Chondrocyte (in vitro differentiated cells): Measurements from ENCODE around the gene ESR2. TPM values are rescaled to one million over a fixed set of nuclear protein-coding genes. Genes with fewer than 3 reads are reported as not detected.

Experiments
- DNase-seq: peaks from one replicate; pipeline ENCODE4 v3.0.0; 2021; ENCODE audit warnings: mixed read lengths, low spot score
- H3K27ac Mint-ChIP-seq: one replicate; pipeline ENCODE4 v1.8.0; 2021; ENCODE audit warnings: mild to moderate bottlenecking, moderate library complexity, mixed read lengths; ENCODE audit not compliant: unreplicated experiment
- H3K27me3 Mint-ChIP-seq: 2 replicates; pipeline ENCODE4 v1.8.0; 2021; ENCODE audit warnings: low read depth, mixed read lengths
- H3K36me3 Mint-ChIP-seq: 2 replicates; pipeline ENCODE4 v1.8.0; 2021; ENCODE audit warnings: low read depth, mixed read lengths
- H3K4me1 Mint-ChIP-seq: 2 replicates; pipeline ENCODE4 v1.8.0; 2021; ENCODE audit warnings: low read depth, mild to moderate bottlenecking, mixed read lengths
- H3K4me3 Mint-ChIP-seq: one replicate; pipeline ENCODE4 v1.8.0; 2021; ENCODE audit warnings: mild to moderate bottlenecking, moderate library complexity, mixed read lengths; ENCODE audit not compliant: unreplicated experiment
- H3K9me3 Mint-ChIP-seq: 2 replicates; pipeline ENCODE4 v1.8.0; 2021; ENCODE audit warnings: low read depth, mixed read lengths
- total RNA-seq: library from RNA; stranded (reverse); gene quantifications from 3 replicates; pipeline ENCODE4 v1.2.1, GENCODE V29; 2021
- TF ChIP-seq, protein P1 (sequence below): fragments of 200-600 bp; sonication (generic); IDR thresholded peaks from 2 replicates; pipeline ENCODE4 v1.5.0; 2021; ENCODE audit warnings: antibody characterized with exemption, mild to moderate bottlenecking, moderate library complexity

The ESR2 gene
- total RNA-seq, 1 donor from 2014 or later, result not detected

DNA sequence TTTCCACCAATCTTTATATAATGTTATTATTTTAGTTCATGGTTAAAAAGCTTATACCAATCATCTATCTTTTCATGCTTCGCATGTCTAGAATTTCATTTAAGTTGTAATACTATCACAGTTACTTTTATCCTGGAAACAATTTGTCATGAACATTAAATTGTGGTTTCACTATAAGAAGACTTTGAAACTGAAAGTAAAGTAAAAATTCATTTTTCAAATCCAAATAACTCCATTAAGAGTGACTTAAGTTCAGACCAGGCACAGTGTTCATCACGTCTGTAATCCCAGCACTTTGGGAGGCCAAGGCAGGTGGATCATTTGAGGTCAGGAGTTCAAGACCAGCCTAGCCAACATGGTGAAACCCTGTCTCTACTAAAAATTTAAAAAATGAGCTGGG lies 12.4 kb downstream of the ESR2 start:
- no peak for DNase-seq
- Mint-ChIP-seq H3K27ac (no peak overlapping the region), H3K4me3 (no peak overlapping the region), H3K27me3 (peaks cover 5% of the 10 kb centered on the region), H3K9me3 (no peaks in the 10 kb centered on the region), H3K4me1 (no peaks in the 10 kb centered on the region), H3K36me3 (no peaks in the 10 kb centered on the region)
- TF ChIP-seq, protein P1, sequence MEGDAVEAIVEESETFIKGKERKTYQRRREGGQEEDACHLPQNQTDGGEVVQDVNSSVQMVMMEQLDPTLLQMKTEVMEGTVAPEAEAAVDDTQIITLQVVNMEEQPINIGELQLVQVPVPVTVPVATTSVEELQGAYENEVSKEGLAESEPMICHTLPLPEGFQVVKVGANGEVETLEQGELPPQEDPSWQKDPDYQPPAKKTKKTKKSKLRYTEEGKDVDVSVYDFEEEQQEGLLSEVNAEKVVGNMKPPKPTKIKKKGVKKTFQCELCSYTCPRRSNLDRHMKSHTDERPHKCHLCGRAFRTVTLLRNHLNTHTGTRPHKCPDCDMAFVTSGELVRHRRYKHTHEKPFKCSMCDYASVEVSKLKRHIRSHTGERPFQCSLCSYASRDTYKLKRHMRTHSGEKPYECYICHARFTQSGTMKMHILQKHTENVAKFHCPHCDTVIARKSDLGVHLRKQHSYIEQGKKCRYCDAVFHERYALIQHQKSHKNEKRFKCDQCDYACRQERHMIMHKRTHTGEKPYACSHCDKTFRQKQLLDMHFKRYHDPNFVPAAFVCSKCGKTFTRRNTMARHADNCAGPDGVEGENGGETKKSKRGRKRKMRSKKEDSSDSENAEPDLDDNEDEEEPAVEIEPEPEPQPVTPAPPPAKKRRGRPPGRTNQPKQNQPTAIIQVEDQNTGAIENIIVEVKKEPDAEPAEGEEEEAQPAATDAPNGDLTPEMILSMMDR, result no peak

DNA sequence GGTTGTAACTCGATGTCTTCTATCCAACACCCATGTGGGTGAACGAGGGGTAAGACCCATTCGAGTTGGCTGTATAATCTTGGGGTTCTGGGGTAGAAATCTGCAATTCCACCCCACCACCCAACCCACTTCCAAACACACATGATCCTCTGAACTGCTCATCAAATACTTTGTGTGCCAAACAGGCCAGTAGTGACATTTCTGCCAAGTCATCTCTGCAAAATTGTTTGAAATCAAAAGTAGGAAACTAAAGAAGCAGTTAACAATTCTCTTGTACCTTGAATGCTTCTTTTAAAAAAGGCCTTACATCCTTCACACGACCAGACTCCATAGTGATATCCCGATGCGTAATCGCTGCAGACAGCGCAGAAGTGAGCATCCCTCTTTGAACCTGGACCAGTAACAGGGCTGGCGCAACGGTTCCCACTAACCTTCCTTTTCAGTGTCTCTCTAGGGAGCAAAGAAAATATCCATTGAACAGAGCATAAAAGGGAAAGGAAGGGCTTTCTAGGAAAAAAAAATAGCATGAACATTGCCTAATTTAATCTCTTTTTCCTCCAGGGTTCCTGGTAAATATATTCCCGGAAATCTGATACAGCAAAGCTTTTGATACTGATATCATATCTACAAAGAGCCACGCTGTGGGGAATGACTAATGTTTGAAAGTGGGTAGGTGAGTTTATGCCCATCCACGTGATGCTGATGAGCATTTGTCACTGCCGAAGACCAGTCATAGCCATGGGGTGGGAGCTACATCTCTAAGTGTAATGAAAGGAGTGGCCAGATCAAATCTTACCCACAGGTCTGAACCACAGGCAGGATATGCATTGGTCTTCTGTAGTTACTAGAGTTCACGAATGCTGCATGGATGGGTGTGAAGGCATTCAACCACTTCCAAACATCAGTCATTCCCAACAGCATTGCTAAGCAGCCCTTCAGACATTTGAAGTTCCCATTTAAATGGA lies 14.2 kb downstream of the ESR2 start:
- H3K4me3 Mint-ChIP-seq, result no peak overlapping the region
- TF ChIP-seq, protein P1, result no peak
- H3K36me3 Mint-ChIP-seq, result no peaks in the 10 kb centered on the region
- H3K9me3 Mint-ChIP-seq, result no peaks in the 10 kb centered on the region
- no peak for DNase-seq
- no peak overlapping the region for H3K27ac Mint-ChIP-seq
- no peaks in the 10 kb centered on the region for H3K4me1 Mint-ChIP-seq
- peaks cover 5% of the 10 kb centered on the region for H3K27me3 Mint-ChIP-seq

DNA sequence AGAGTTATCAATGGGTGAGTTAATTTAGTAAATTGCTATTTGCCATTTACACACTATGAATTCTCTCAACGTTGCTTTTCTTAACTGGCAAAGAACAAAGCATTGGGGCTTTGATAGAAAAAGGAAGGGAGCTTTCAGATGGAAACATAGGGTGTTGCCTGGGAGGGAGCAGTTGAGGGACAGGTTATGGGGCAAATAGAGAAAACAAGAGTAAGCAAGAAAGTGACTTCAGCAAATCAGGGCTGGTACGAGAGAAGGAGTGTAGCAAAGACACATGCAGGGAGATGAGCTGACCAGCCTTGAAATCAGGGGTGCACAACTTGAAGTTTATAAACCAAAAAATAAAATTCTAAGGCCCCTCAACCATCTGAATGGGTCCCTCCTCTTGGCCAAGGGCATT lies 15.7 kb downstream of the ESR2 start:
- H3K36me3 Mint-ChIP-seq, result peaks cover 2% of the 10 kb centered on the region
- H3K27ac Mint-ChIP-seq, result no peak overlapping the region
- H3K9me3 Mint-ChIP-seq, result peaks cover 4% of the 10 kb centered on the region
- H3K4me3 Mint-ChIP-seq, result no peak overlapping the region
- H3K4me1 Mint-ChIP-seq, result no peaks in the 10 kb centered on the region
- DNase-seq, result no peak
- peaks cover 5% of the 10 kb centered on the region for H3K27me3 Mint-ChIP-seq
- TF ChIP-seq, protein P1, result no peak

DNA sequence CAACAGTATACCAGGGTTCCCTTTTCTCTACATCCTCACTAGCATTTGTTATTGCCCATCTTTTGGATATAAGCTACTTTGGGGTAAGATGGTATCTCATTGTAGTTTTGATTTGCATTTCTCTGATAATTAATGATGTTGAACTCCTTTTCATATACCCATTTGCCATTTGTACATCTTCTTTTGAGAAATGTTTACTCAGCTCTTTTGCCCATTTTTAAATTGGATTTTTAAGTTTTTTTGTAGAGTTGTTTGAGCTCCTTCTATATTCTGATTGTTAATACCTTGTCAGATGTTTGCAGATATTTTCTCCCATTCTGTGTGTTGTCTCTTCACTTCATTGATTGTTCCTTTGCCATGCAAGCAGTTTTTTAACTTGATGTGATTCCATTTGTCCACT lies 22.2 kb downstream of the ESR2 start:
- Mint-ChIP-seq H3K9me3 (peaks cover 7% of the 10 kb centered on the region), H3K4me3 (no peak overlapping the region), H3K27me3 (no peaks in the 10 kb centered on the region), H3K36me3 (peaks cover 2% of the 10 kb centered on the region), H3K4me1 (no peaks in the 10 kb centered on the region), H3K27ac (no peak overlapping the region)
- TF ChIP-seq, protein P1, result no peak
- DNase-seq, result no peak

DNA sequence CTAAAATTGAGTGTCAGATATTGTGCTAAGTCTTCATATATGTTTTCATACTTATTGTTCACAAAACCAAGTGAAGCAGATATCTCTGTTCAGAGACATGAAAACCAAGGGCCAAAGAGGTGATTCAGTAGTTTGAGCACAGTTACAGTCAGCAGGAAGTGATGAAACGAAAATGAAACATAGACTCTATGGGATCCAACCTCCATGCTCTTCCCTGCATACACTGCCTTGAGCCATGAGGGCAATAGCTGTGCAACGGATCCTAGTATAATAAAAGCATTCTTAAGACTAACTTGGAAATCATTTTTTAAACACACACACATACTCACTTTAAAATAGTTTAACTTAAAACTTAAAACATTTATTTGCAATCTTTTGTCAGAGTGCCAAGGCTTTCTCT lies 27.9 kb downstream of the ESR2 start:
- Mint-ChIP-seq H3K4me3 (no peak overlapping the region), H3K9me3 (no peaks in the 10 kb centered on the region), H3K27ac (no peak overlapping the region), H3K27me3 (no peaks in the 10 kb centered on the region), H3K4me1 (peaks cover 3% of the 10 kb centered on the region), H3K36me3 (no peaks in the 10 kb centered on the region)
- DNase-seq, result no peak
- TF ChIP-seq, protein P1, result no peak
